Stimulated activated CD4-positive, alpha-beta T cell treated with anti-CD3 and anti-CD28 coated beads, Interleukin-12 subunit alpha, Interleukin-12 subunit beta, amount 100 ng/mL, for 4 hours (primary cell): ENCODE measurements around the gene OR8G1.
"Not testable (repeated sequence)": the region's sequence is repeated elsewhere in the genome, so short reads cannot be mapped to it uniquely, and the experiment has no call there.

Experiments
- DNase-seq: peaks from one replicate; pipeline ENCODE4 v3.0.0-alpha.2; 2020

OR8G1 gene

GRCh38 chr11:124240621-124241397 is at the start of gene OR8G1:
OR8G1 (plus strand) TSS chr11:124241095; CDS start chr11:124249676, 8,581 bp downstream.
- DNase-seq: no peak

- no peak for DNase-seq
Observed at GRCh38 chr11:124193221-124194010, 47.5 kb upstream of the OR8G1 start.

GRCh38 chr11:124194293-124195188 is 46.4 kb upstream of the OR8G1 start:
- DNase-seq: no peak

DNA sequence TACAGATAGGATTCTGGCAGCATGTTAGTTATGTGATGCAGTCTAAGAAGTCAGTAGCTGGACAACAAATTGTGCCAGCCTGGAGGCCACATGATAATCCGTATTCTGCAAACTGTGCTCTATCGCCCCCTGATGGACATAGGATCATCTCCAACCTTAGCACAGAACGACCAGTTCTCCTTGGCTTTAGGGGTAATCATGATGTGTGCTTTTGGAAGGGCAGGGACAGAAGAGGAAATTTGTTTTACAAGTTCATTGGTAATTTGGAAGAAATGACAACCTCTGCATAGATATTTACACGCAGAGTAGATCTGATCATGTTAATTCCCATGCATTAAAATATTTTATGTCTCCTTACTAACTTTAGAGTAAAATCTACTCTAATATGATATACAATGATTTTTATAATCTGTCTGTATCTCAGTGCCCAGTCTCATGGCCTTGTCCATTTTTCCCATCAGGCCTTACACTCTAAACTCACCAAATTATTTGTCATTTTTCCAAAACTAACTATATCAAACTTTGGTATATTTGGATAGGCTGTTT is 45.6 kb upstream of the OR8G1 start:
- DNase-seq: peak; percentile 19

- DNase-seq: no peak
Observed at GRCh38 chr11:124197999-124198398, 42.9 kb upstream of the OR8G1 start.

GRCh38 chr11:124198897-124199296 is 42.0 kb upstream of the OR8G1 start:
- no peak for DNase-seq

DNA sequence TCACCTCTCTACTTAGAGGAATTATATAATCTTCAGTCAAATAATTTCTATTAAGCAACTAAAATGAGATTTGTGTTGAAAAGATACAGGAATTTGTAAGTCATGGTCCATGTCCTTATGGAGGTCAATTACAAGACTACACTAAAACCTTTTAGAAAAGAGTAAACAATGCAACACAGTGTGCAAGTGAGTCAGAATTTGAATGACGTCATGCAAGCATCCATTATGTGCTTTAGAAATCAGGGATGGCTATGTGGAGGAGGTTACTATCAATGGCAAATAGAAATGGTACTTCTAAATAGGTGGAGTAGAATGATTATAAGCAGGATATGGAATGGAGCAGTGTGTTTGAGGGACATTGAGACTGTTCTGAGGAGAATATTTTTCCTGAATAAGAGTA is 41.2 kb upstream of the OR8G1 start:
- DNase-seq: no peak

DNA sequence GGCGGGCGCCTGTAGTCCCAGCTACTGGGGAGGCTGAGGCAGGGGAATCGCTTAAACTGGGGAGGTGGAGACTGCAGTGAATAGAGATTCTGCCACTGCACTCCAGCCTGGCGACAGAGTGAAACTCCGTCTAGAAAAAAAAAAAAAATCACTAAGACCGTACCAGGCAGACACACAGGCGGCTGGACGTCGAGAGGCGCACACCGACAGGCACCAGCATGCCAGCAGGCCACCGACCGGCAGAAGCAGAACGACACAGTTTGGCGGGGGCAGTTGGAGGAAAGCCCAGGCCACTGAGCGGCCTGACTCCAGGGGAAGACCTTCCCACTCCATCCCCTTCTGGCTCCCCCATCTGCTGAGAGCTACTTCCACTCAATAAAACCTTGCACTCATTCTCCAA is 40.2 kb upstream of the OR8G1 start:
- no peak for DNase-seq

GRCh38 chr11:124202951-124203350 is 37.9 kb upstream of the OR8G1 start:
- no peak for DNase-seq

- DNase-seq: no peak
Observed at GRCh38 chr11:124204008-124204407, 36.9 kb upstream of the OR8G1 start.

DNA sequence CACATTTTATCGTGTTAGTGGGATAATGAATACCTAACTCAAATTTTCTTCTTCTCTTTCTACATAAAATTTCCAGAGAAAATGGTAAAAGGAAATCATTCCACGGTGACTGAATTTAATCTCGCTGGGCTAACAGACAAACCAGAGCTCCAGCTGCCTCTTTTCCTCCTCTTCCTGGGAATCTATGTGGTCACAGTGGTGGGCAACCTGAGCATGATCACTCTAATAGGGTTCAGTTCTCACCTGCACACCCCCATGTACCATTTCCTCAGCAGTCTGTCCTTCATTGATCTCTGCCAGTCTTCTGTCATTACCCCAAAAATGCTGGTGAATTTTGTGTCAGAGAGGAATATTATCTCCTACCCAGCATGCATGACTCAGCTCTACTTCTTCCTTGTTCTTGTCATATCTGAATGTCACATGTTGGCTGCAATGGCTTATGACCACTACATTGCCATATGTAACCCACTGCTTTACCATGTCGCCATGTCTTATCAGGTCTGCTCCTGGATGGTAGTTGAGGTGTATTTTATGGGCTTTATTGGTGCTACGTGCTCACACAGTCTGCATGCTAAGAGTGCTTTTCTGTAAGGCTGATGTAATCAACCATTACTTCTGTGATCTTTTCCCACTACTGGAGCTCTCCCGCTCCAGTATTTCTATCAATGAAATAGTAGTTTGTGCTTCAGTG is 33.6 kb upstream of the OR8G1 start:
- DNase-seq: no peak

DNA sequence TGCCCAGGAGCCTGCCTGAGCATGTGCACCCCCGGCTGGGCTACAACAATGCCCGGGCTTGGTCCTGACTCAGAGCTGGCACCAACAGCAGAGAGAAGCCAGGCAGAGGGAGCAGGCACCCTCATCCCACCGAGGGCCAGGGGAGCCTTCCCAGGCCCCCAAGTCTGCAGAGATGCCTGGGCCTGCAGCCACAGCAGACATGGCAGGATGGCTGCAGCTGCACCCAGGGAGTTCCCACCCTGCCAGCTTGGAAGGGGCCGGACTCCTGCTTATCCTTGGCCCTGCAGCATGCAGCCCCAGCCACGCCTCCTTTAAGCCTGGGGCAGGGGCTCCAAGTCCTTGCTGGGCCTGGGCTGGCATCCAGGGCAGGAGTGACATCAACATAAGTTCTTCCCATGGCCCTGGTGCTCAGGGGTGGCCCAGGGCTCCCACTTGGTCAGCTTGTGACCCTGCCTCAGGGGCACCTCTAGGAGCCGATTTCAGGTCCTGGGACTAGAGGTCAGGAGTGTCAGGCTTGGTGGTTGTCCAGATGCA is 31.0 kb upstream of the OR8G1 start:
- no peak for DNase-seq

- DNase-seq: no peak
Observed at GRCh38 chr11:124210421-124210820, 30.5 kb upstream of the OR8G1 start.

DNA sequence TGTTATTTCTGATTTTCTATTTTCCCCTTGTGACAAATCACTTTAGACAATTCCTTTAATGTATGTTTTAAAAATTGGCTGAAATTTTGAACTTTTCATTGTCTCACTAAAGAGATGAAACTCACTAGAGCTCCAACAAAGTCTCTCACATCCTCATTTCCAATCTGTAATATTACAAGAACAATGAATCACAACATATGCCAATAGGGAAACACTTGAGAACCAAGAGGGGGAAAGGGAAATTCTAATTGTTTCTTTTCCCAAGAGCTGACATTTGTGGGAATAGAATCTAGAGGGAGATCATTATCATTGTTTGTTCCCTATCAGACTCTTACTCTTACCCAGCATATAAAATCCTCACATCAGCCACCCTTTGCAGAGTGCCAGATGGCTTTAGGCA is 29.6 kb upstream of the OR8G1 start:
- DNase-seq: no peak

DNA sequence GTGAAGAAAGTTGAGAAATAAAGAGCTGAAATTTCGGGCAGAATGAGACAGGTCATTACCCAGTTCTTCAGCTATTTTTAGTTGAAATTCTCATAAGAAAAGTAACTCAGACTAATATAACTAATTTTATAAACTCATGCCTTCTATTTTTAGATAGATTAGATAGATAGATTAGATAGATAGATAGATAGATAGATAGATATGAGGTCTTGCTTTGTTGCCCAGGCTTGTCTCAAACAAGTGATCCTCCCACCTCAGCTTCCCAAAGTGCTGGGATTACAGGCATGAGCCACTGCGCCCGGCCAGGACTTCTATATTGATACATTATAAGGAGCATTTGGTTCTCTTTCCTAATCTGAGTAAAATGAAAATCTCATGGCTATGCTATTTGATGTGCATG is 26.9 kb upstream of the OR8G1 start:
- no peak for DNase-seq

GRCh38 chr11:124219126-124219525 is 21.8 kb upstream of the OR8G1 start:
- DNase-seq: no peak

- no peak for DNase-seq
Observed at GRCh38 chr11:124222407-124222806, 18.5 kb upstream of the OR8G1 start.

- not testable (repeated sequence) for DNase-seq
Observed at GRCh38 chr11:124224618-124225423, 16.1 kb upstream of the OR8G1 start.

GRCh38 chr11:124225471-124225870 is 15.4 kb upstream of the OR8G1 start:
- no peak for DNase-seq

DNA sequence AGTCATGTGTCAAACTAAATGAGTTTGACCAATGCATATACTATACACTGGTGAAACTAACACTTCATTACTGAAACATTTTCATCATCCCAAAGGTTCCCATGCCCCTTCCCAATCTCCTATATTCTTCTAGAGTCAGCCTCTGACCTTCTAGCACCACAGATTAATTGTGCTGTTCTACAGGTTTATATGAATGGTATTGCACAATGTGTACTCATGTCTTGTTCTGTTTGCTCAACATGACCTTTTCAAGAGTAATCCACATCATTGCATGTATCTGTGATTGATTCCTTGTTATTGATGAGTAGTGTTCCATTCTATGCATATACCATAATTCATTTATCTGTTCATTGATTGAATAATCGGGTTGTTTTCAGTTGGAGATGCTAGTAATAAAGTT is 7.5 kb upstream of the OR8G1 start:
- no peak for DNase-seq

DNA sequence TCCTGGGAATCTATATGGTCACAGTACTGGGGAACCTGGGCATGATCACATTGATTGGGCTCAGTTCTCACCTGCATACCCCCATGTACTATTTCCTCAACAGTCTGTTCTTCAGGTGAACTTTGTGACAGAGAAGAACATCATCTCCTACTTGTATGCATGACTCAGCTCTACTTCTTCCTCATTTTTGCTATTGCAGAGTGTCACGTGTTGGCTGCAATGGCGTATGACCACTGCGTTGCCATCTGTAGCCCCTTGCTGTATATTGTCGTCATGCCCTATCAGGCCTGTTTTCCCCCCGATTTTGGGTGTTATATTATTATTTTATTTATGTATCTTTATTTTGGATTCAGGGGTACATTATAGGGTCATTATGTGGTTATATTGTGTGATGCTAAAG is 2.4 kb upstream of the OR8G1 start:
- DNase-seq: no peak
